Measurements from ENCODE around the gene CEP112. TPM values are rescaled to one million over a fixed set of nuclear protein-coding genes. Genes with fewer than 3 reads are reported as not detected.

CEP112 gene
- total and polyA plus RNA-seq, 10 of the 15 experiments (the other 5 are each of a cell fraction or from before 2014, with no cell fraction given) = 0.11 to 3.8 (median 0.32) TPM; not detected in 1

GRCh38 chr17:66135896-66136295 lies 56.0 kb downstream of the CEP112 start (continued):
- TF ChIP-seq ZNF687 (IDR thresholded peaks at IDR 0.05) = no peak
- no peak for TF ChIP-seq BCL11A (IDR thresholded peaks at IDR 0.05; ENCODE audit: low read depth, low read length)
- no peak for TF ChIP-seq ZNF24 (IDR thresholded peaks at IDR 0.05)
- no peak for TF ChIP-seq MTA2 (IDR thresholded peaks at IDR 0.05; ENCODE audit: low read depth)
- TF ChIP-seq CBFB (IDR thresholded peaks at IDR 0.05; ENCODE audit: low read depth) = no peak
- TF ChIP-seq EGR1 (IDR thresholded peaks at IDR 0.05; ENCODE audit: borderline replicate concordance in 1 of 2, low read depth in 2 of 2, low read length in 2 of 2) = no peak
- TF ChIP-seq HDAC2 (IDR thresholded peaks at IDR 0.05) = no peak

- ATAC-seq = peak; percentile 88
- Histone ChIP-seq H3K9ac (ENCODE audit: control insufficient read depth, insufficient read depth, low read length) (no peak overlapping the region), H3K4me1 (ENCODE audit: control insufficient read depth, insufficient read depth, low read length) (no peaks in the 10 kb centered on the region), H3K27me3 (replicated peaks in 1 of 2; ENCODE audit: control insufficient read depth in 2 of 2, insufficient read depth in 2 of 2, low read length in 1 of 2) (no peaks in the 10 kb centered on the region), H4K20me1 (ENCODE audit: control insufficient read depth, insufficient read depth) (no peaks in the 10 kb centered on the region), H3K27ac (ENCODE audit: control insufficient read depth, insufficient read depth) (no peak overlapping the region), H2AFZ (ENCODE audit: control insufficient read depth, low read depth, low read length) (no peak overlapping the region), H3K4me2 (ENCODE audit: control insufficient read depth, insufficient read depth) (no peak overlapping the region), H3K79me2 (ENCODE audit: control insufficient read depth, insufficient read depth, low read length) (no peaks in the 10 kb centered on the region), H3K9me3 (replicated peaks; ENCODE audit: control insufficient read depth, insufficient read depth, low read length) (no peaks in the 10 kb centered on the region), H3K36me3 (ENCODE audit: control insufficient read depth in 2 of 2, insufficient read depth in 2 of 2, low read length in 1 of 2) (no peaks in the 10 kb centered on the region), H3K4me3 (no peak overlapping the region)
- FAIRE-seq = no peak
- intact Hi-C loops (cut with micrococcal nuclease; ENCODE audit: unreplicated experiment) (no loop called here), in situ Hi-C loops (cut with MboI) (no loop called here)
- ChIA-PET RAD21 (ENCODE audit: unreplicated experiment) (no interaction called here), SMC1A (ENCODE audit: uncharacterized antibody, unreplicated experiment) (no interaction called here), POLR2A (no interaction called here), CTCF (no interaction called here)
- 0% methylated on average over 2 of the region's 2 CpGs for WGBS (ENCODE audit: insufficient coverage, insufficient replicate concordance, low lambda C conversion rate, missing lambda C conversion rate)
- BruUV-seq (replicated peaks) = no TSS peak
- no peak for DNase-seq (ENCODE audit: low read depth, low spot score)
- TF ChIP-seq ZZZ3 (IDR thresholded peaks at IDR 0.05; ENCODE audit: control insufficient read depth, insufficient read length, low read depth) = no peak
- TF ChIP-seq USF2 (IDR thresholded peaks at IDR 0.05; ENCODE audit: borderline replicate concordance, low read depth, low read length) = no peak
- TF ChIP-seq SUZ12 (IDR thresholded peaks at IDR 0.05; ENCODE audit: unreplicated experiment) = no peak
- TF ChIP-seq IRF3 (IDR thresholded peaks at IDR 0.05) = no peak
- TF ChIP-seq CHD2 (IDR thresholded peaks at IDR 0.05; ENCODE audit: borderline replicate concordance, low read depth, low read length) = no peak
- TF ChIP-seq RELB (IDR thresholded peaks at IDR 0.05; ENCODE audit: low read depth) = no peak
- no peak for TF ChIP-seq MAX (IDR thresholded peaks at IDR 0.05; ENCODE audit: low read depth, low read length)
- TF ChIP-seq PAX8 (IDR thresholded peaks at IDR 0.05) = no peak
- TF ChIP-seq TARDBP (IDR thresholded peaks at IDR 0.05; ENCODE audit: borderline replicate concordance) = no peak
- TF ChIP-seq IKZF2 (IDR thresholded peaks at IDR 0.05) = no peak
Observed at GRCh38 chr17:66135219-66135618, 56.7 kb downstream of the CEP112 start.

Measured in GM12878 (cell line).